ENCODE measurements around the gene MED16. TPM values are rescaled to one million over a fixed set of nuclear protein-coding genes. Genes with fewer than 3 reads are reported as not detected.
"Not testable (repeated sequence)": the region's sequence is repeated elsewhere in the genome, so short reads cannot be mapped to it uniquely, and the experiment has no call there.

The MED16 gene
- total and polyA plus RNA-seq, 8 donors: 16.7 to 126 (median 74.0) TPM

DNA sequence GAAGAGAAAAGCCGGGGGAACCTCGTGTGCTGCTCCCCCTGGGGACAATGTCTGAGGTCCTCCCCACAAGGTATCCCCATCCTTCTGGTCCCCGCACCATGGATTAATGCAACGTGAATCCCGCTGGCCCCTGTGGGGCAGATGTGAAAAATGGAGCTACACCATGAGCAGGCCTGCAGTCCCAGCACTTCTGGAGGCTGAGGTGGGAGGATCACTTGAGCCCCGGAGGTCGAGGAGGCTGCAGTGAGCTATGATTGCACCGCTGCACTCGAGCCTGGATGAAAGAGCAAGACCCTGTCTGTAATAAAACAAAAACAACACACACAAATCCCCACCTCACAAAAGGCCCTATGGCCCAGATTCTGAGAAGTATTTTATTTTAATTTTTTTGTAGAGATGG, 34.7 kb downstream of the MED16 start:
- H3K9me3 ChIP-seq: no peaks in the 10 kb centered on the region
- WGBS, 5 donors: 77 to 80% (median 80%) methylated on average over 9 of the region's 9 CpGs
- H3K36me3 ChIP-seq: no peaks in the 10 kb centered on the region
- TF ChIP-seq, protein P1, sequence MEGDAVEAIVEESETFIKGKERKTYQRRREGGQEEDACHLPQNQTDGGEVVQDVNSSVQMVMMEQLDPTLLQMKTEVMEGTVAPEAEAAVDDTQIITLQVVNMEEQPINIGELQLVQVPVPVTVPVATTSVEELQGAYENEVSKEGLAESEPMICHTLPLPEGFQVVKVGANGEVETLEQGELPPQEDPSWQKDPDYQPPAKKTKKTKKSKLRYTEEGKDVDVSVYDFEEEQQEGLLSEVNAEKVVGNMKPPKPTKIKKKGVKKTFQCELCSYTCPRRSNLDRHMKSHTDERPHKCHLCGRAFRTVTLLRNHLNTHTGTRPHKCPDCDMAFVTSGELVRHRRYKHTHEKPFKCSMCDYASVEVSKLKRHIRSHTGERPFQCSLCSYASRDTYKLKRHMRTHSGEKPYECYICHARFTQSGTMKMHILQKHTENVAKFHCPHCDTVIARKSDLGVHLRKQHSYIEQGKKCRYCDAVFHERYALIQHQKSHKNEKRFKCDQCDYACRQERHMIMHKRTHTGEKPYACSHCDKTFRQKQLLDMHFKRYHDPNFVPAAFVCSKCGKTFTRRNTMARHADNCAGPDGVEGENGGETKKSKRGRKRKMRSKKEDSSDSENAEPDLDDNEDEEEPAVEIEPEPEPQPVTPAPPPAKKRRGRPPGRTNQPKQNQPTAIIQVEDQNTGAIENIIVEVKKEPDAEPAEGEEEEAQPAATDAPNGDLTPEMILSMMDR (IDR thresholded peaks at IDR 0.05): no peak
- no peak for TF ChIP-seq POLR2A (IDR thresholded peaks at IDR 0.05)
- no peak for TF ChIP-seq POLR2AphosphoS5 (IDR thresholded peaks at IDR 0.05)
- TF ChIP-seq EP300 (IDR thresholded peaks at IDR 0.05): no peak
- intact Hi-C loops (cut with DNase I; ENCODE audit: low total_unique reads): loop anchor here (5.0 kb wide), 1 partner anchor 91 kb away; no protein-coding TSS in a partner anchor
- no peak overlapping the region for H3K4me3 ChIP-seq
- peaks cover 21 to 44% (median 39%) of the 10 kb centered on the region in 4 donors for H3K4me1 ChIP-seq
- peaks cover 2 to 85% (median 36%) of the 10 kb centered on the region in 3 donors for H3K27me3 ChIP-seq
- peak overlapping the region in 2 of 5 donors; percentile 4 to 71 for H3K27ac ChIP-seq
- no peak for DNase-seq

DNA sequence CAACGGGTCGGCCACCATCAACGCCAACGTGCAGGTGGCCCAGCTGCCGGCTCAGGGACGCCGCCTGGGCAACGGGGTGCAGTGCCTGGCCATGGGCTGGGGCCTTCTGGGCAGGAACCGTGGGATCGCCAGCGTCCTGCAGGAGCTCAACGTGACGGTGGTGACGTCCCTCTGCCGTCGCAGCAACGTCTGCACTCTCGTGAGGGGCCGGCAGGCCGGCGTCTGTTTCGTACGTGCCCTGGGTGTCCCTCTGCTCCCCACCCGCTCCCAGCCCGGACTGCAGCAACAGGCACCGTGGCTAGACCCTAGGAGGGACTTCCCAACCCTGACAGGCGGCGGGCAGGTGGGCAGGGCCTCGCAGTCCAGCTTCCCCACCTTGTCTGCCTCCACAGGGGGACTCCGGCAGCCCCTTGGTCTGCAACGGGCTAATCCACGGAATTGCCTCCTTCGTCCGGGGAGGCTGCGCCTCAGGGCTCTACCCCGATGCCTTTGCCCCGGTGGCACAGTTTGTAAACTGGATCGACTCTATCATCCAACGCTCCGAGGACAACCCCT, 37.3 kb downstream of the MED16 start:
- Histone ChIP-seq H3K9me3 (no peaks in the 10 kb centered on the region), H3K36me3 (no peaks in the 10 kb centered on the region), H3K27me3 (peaks cover 8 to 83% (median 45%) of the 10 kb centered on the region in 3 donors), H3K4me3 (no peak overlapping the region), H3K4me1 (peaks cover 18 to 38% (median 32%) of the 10 kb centered on the region in 4 donors), H3K27ac (no peak overlapping the region)
- TF ChIP-seq EP300 (IDR thresholded peaks at IDR 0.05) (no peak), POLR2A (IDR thresholded peaks at IDR 0.05) (no peak), POLR2AphosphoS5 (IDR thresholded peaks at IDR 0.05) (no peak)
- TF ChIP-seq, protein P1 (IDR thresholded peaks at IDR 0.05): no peak
- DNase-seq: no peak
- intact Hi-C loops (cut with DNase I; ENCODE audit: low total_unique reads): loop anchor here (5.0 kb wide), 1 partner anchor 88 kb away; no protein-coding TSS in a partner anchor
- WGBS, 5 donors: 74 to 83% (median 78%) methylated on average over 36 to 40 of the region's 40 CpGs

DNA sequence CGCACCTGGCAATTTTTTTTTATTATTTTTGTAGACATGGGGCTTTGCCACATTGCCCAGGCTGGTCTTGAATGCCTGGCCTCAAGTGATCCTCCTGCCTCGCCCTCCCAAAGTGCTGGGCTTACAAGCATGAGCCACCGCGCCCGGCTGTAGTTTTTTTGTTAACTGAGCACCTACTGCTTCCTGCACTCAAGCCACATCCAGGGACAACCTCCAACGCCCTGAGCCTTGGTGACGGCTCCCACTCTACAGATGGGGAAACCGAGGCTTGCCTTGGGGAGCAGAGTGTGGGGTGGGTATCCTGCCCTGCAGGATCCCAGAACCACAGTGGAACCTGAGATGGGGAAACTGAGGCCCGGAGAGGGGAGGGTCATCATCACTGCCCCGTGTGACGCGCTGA, 37.8 kb downstream of the MED16 start:
- DNase-seq: no peak
- peaks cover 8 to 78% (median 40%) of the 10 kb centered on the region in 3 donors for H3K27me3 ChIP-seq
- H3K36me3 ChIP-seq: no peaks in the 10 kb centered on the region
- intact Hi-C loops (cut with DNase I; ENCODE audit: low total_unique reads): loop anchor here (5.0 kb wide), 1 partner anchor 88 kb away; no protein-coding TSS in a partner anchor
- no peak for TF ChIP-seq EP300 (IDR thresholded peaks at IDR 0.05)
- TF ChIP-seq, protein P1 (IDR thresholded peaks at IDR 0.05): no peak
- TF ChIP-seq POLR2AphosphoS5 (IDR thresholded peaks at IDR 0.05): no peak
- no peak for TF ChIP-seq POLR2A (IDR thresholded peaks at IDR 0.05)
- H3K4me1 ChIP-seq: peaks cover 18 to 37% (median 32%) of the 10 kb centered on the region in 4 donors
- H3K27ac ChIP-seq: no peak overlapping the region
- H3K4me3 ChIP-seq: no peak overlapping the region
- 84 to 90% (median 88%) methylated on average over 12 of the region's 12 CpGs for WGBS, 5 donors
- no peaks in the 10 kb centered on the region for H3K9me3 ChIP-seq

DNA sequence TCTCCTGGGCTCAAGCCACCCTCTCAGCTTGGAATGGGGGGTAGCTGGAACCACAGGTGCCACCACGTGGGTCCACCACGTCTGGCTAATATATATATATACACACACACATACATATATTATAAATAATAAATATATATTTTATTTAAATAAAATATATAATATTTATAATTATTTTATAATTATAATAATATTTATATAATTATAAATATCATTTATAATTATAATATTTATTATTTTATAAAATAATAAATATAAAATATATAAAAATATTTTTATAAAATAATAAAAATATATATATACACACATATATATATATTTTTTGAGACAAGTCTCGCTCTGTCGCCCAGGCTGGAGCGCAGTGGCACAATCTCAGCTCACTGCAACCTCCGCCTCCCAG, 38.4 kb downstream of the MED16 start:
- Histone ChIP-seq H3K9me3 (no peaks in the 10 kb centered on the region), H3K4me3 (no peak overlapping the region), H3K27ac (no peak overlapping the region), H3K36me3 (no peaks in the 10 kb centered on the region), H3K27me3 (peaks cover 8 to 72% (median 34%) of the 10 kb centered on the region in 3 donors), H3K4me1 (peaks cover 14 to 31% (median 27%) of the 10 kb centered on the region in 4 donors)
- 68 to 72% (median 70%) methylated on average over 6 of the region's 6 CpGs for WGBS, 5 donors
- DNase-seq: no peak
- TF ChIP-seq, protein P1 (IDR thresholded peaks at IDR 0.05): no peak
- no peak for TF ChIP-seq POLR2AphosphoS5 (IDR thresholded peaks at IDR 0.05)
- no peak for TF ChIP-seq POLR2A (IDR thresholded peaks at IDR 0.05)
- TF ChIP-seq EP300 (IDR thresholded peaks at IDR 0.05): no peak
- intact Hi-C loops (cut with DNase I; ENCODE audit: low total_unique reads): no loop called here

DNA sequence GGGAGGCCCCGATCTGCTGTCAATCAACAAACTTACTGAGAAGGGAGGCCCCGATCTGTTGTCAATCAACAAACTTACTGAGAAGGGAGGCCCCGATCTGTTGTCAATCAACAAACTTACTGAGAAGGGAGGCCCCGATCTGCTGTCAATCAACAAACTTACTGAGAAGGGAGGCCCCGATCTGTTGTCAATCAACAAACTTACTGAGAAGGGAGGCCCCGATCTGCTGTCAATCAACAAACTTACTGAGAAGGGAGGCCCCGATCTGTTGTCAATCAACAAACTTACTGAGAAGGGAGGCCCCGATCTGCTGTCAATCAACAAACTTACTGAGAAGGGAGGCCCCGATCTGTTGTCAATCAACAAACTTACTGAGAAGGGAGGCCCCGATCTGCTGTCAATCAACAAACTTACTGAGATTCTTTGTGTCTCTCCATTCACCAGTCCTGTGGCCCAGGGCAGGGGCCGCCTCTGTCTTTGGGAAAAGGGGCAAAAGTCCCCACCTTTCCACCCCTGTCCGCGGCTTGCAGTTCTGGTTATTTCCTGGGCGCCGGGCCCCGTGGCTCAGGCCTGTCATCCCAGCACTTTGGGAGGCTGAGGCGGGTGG, 39.3 kb downstream of the MED16 start:
- H3K36me3 ChIP-seq; DNase-seq; H3K9me3 ChIP-seq; intact Hi-C loops (cut with DNase I; ENCODE audit: low total_unique reads); H3K27ac ChIP-seq; H3K4me3 ChIP-seq: not testable (repeated sequence)
- Histone ChIP-seq H3K4me1 (peaks cover 13 to 27% (median 24%) of the 10 kb centered on the region in 4 donors), H3K27me3 (peaks cover 8 to 72% (median 27%) of the 10 kb centered on the region in 3 donors)
- 71 to 82% (median 76%) methylated on average over 8 to 12 of the region's 17 CpGs for WGBS, 5 donors

Data from stomach (tissue), 9 donors.